Gastrocnemius medialis (tissue), 4 donors: ENCODE measurements around the gene ERVMER34-1.

Experiments
- CTCF ChIP-seq, 5 experiments: fragments of 450-650 bp in 3 of 5; fragments of 200-600 bp in 2 of 5; sonication (generic) in 2 of 5; IDR thresholded peaks in 4 of 5; conservative IDR thresholded peaks in 1 of 5; 1 replicate in 4 of 5; 2 replicates in 1 of 5; pipeline ENCODE4 v1.5.1; 2016 to 2019; ENCODE audit warnings: antibody characterized with exemption in 5 of 5, mild to moderate bottlenecking in 3 of 5, moderate library complexity in 3 of 5
- POLR2A ChIP-seq, 2 donors: fragments of 450-650 bp; IDR thresholded peaks; one replicate each; pipeline ENCODE4 v1.6.1; 2017; ENCODE audit warnings: antibody characterized with exemption in 2 of 2, mild to moderate bottlenecking in 2 of 2, moderate library complexity in 2 of 2

- no peak for TF ChIP-seq CTCF (IDR thresholded peaks at IDR 0.05 in 4 of 5, conservative IDR thresholded peaks at IDR 0.05 in 1 of 5)
- no peak for TF ChIP-seq POLR2A (IDR thresholded peaks at IDR 0.05)
These were observed 42.1 kb downstream of the ERVMER34-1 start for GRCh38 chr4:52709155-52709554.
